Fibroblast of pulmonary artery (primary cell): ENCODE results near the gene KHDC4.
A peak's percentile ranks its signal among the peaks of the same experiment; 100 is the strongest.

ENCODE experiments used
- DNase-seq: peaks from one replicate; pipeline ENCODE4 v3.0.0-alpha.2; 2010; ENCODE audit warnings: low read depth
- H3K4me3 ChIP-seq: replicated peaks from 2 replicates; pipeline ENCODE4 v1.5.1; 2011; ENCODE audit warnings: low read depth, mild to moderate bottlenecking, control low read depth, low read length, moderate library complexity
- CTCF ChIP-seq: IDR thresholded peaks from 2 replicates; pipeline ENCODE4 v1.5.1; 2011; ENCODE audit warnings: mild to moderate bottlenecking, control low read depth, low read length, inconsistent platforms; ENCODE audit errors: missing control alignments

The KHDC4 gene

GRCh38 chr1:155880950-155881349 lies 53.3 kb downstream of the KHDC4 start:
- no peak for TF ChIP-seq CTCF
- H3K4me3 ChIP-seq = no peak overlapping the region
- no peak for DNase-seq

- DNase-seq = no peak
- no peak overlapping the region for H3K4me3 ChIP-seq
- TF ChIP-seq CTCF = no peak
Observed at GRCh38 chr1:155880251-155880650, 54.0 kb downstream of the KHDC4 start.

- TF ChIP-seq CTCF = no peak
- no peak overlapping the region for H3K4me3 ChIP-seq
- no peak for DNase-seq
Observed at GRCh38 chr1:155877945-155878344, 56.3 kb downstream of the KHDC4 start.

GRCh38 chr1:155873860-155874259 lies 60.4 kb downstream of the KHDC4 start:
- no peak overlapping the region for H3K4me3 ChIP-seq
- no peak for DNase-seq
- no peak for TF ChIP-seq CTCF

- no peak for TF ChIP-seq CTCF
- H3K4me3 ChIP-seq = no peak overlapping the region
- no peak for DNase-seq
Observed at GRCh38 chr1:155872527-155872926, 61.7 kb downstream of the KHDC4 start.

- peak; percentile 51 for DNase-seq
- TF ChIP-seq CTCF = no peak
- H3K4me3 ChIP-seq = no peak overlapping the region
Observed at GRCh38 chr1:155871390-155871789, 62.8 kb downstream of the KHDC4 start.

- no peak overlapping the region for H3K4me3 ChIP-seq
- DNase-seq = no peak
- TF ChIP-seq CTCF = no peak
Observed at GRCh38 chr1:155867766-155868165, 66.4 kb downstream of the KHDC4 start.
